GM12878 (cell line): ENCODE measurements around the gene AGMAT. TPM values are rescaled to one million over a fixed set of nuclear protein-coding genes. Genes with fewer than 3 reads are reported as not detected.
A peak's percentile ranks its signal among the peaks of the same experiment; 100 is the strongest.

Experiments
- CREB1 ChIP-seq: IDR thresholded peaks from 2 replicates; pipeline ENCODE4 v1.6.1; 2012; ENCODE audit warnings: low read depth, mild to moderate bottlenecking, inconsistent platforms
- DPF2 ChIP-seq: fragments of 450-650 bp; IDR thresholded peaks from 2 replicates; pipeline ENCODE4 v1.6.1; 2017; ENCODE audit warnings: mild to moderate bottlenecking
- EGR1 ChIP-seq, 2 experiments: IDR thresholded peaks; 1 replicate in 1 of 2; 2 replicates in 1 of 2; pipeline ENCODE4 v1.6.1; 2011 to 2012; ENCODE audit warnings: low read depth in 2 of 2, low read length in 2 of 2, borderline replicate concordance in 1 of 2, mild to moderate bottlenecking in 1 of 2, moderate library complexity in 1 of 2
- FOXM1 ChIP-seq: IDR thresholded peaks from 2 replicates; pipeline ENCODE4 v1.6.1; 2012; ENCODE audit warnings: low read depth, mild to moderate bottlenecking, inconsistent platforms, low read length, moderate library complexity
- HDGF ChIP-seq: fragments of 450-650 bp; IDR thresholded peaks from 2 replicates; pipeline ENCODE4 v1.6.1; 2016; ENCODE audit warnings: antibody characterized with exemption
- JUND ChIP-seq: IDR thresholded peaks from 2 replicates; pipeline ENCODE4 v1.6.1; 2012; ENCODE audit warnings: low read depth, mild to moderate bottlenecking, low read length, improper control_type of control experiment, moderate library complexity
- MTA2 ChIP-seq: fragments of 450-650 bp; IDR thresholded peaks from 2 replicates; pipeline ENCODE4 v1.6.1; 2016; ENCODE audit warnings: low read depth, mild to moderate bottlenecking, moderate library complexity
- NR2C1 ChIP-seq: fragments of 450-650 bp; IDR thresholded peaks from 2 replicates; pipeline ENCODE4 v1.6.1; 2017; ENCODE audit warnings: antibody characterized with exemption, mild to moderate bottlenecking, moderate library complexity
- NR2F1 ChIP-seq: fragments of 450-650 bp; conservative IDR thresholded peaks from 2 replicates; pipeline ENCODE4 v1.6.1; 2017; ENCODE audit warnings: mild to moderate bottlenecking
- POLR2AphosphoS5 ChIP-seq: IDR thresholded peaks from 2 replicates; pipeline ENCODE4 v1.6.1; 2011; ENCODE audit warnings: mild to moderate bottlenecking, low read length, inconsistent platforms
- SUZ12 ChIP-seq: fragments of 200-600 bp; sonication (generic); IDR thresholded peaks from one replicate; pipeline ENCODE4 v1.6.1; 2018; ENCODE audit warnings: antibody characterized with exemption, mild to moderate bottlenecking; ENCODE audit not compliant: unreplicated experiment
- TCF3 ChIP-seq: IDR thresholded peaks from 2 replicates; pipeline ENCODE4 v1.6.1; 2012; ENCODE audit warnings: low read depth, mild to moderate bottlenecking, low read length, borderline replicate concordance; ENCODE audit not compliant: insufficient read depth
- WRNIP1 ChIP-seq: IDR thresholded peaks from 2 replicates; pipeline ENCODE4 v1.6.1; 2011; ENCODE audit warnings: low read depth, low read length, improper control_type of control experiment, borderline replicate concordance
- polyA plus RNA-seq, 11 experiments: library from polyadenylated mRNA; depleted of rRNA in 4 of 11; unstranded in 6 of 11; stranded (reverse) in 5 of 11; fragments of >200 nt; fragmentation: Nextera tagmentation in 4 of 11; fragmentation: Illumina TruSeq in 1 of 11; extraction: Ambion mirVana in 4 of 11; extraction: Trizol in 1 of 11; gene quantifications; 1 replicate in 1 of 11; 2 replicates in 10 of 11; pipeline versions ENCODE4 v1.2.1 to v1.2.3, GENCODE V29; 2011 to 2016; ENCODE audit warnings: inconsistent platforms in 2 of 11, missing spikeins in 2 of 11, low read depth in 1 of 11
- total RNA-seq, 4 experiments: library from RNA; depleted of rRNA in 3 of 4; stranded (reverse); fragments of >200 nt in 3 of 4; fragmentation: Illumina TruSeq in 1 of 4; extraction: Trizol in 1 of 4; gene quantifications; 2 replicates each; pipeline versions ENCODE4 v1.2.1 to v1.2.3, GENCODE V29; 2013 to 2021
- TF ChIP-seq, protein P1 (sequence below): fragments of 450-650 bp; formaldehyde crosslinking; IDR thresholded peaks from 2 replicates; pipeline ENCODE4 v1.5.0; 2022; ENCODE audit warnings: mild to moderate bottlenecking, missing genetic modification characterization
- TF ChIP-seq, protein P2 (sequence below): fragments of 450-650 bp; IDR thresholded peaks from 2 replicates; pipeline ENCODE4 v1.6.1; 2016; ENCODE audit warnings: mild to moderate bottlenecking
- TF ChIP-seq, protein P3 (sequence below): fragments of 450-650 bp; IDR thresholded peaks from 2 replicates; pipeline ENCODE4 v1.6.1; 2017; ENCODE audit warnings: low read depth, mild to moderate bottlenecking, moderate library complexity
- TF ChIP-seq, protein P4 (sequence below): fragments of 450-650 bp; conservative IDR thresholded peaks from 2 replicates; pipeline ENCODE4 v1.6.1; 2017; ENCODE audit warnings: mild to moderate bottlenecking, moderate library complexity
- TF ChIP-seq, protein P5 (sequence below): fragments of 450-650 bp; IDR thresholded peaks from 2 replicates; pipeline ENCODE4 v1.6.1; 2018; ENCODE audit warnings: mild to moderate bottlenecking, low read depth, moderate library complexity; ENCODE audit not compliant: partially characterized antibody

The AGMAT gene
- total and polyA plus RNA-seq, 10 of the 15 experiments (the other 5 are each of a cell fraction or from before 2014, with no cell fraction given) = 0.47 to 7.9 (median 4.7) TPM

DNA sequence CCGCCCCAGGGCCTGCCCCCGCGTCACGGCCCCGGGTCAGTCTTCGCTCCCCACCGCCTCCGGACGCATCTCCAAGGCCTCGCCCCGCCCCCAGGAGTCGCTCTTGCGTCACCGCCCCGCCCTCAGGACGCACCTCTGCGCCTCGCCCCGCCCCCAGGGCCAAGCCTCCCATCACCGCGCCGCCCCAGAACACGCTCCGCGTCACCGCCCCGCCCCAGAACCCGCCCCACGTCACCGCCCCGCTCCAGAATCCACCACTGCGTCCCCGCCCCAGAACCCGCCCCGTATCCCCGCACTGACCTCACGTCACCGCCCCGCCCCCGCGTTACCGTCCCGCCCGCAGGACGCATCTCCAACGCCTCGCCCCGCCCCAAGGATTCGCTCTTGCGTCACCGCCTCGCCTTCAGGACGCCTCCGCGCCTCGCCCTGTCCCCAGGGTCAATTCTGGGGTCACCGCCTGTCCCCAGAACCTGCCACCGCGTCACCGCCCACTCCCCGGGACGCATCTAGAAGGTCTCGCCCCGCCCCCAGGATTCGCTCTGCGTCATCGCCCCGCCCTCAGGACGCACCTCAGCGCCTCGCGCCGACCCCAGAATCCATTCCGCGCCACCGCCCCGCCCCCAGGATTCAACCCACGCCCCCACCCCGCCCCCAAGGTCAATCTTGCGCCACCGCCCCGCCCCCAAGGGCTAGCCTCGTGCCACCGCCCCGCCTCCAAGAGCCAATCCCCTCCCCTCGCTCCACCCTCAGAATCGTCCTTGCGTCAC lies 60.4 kb downstream of the AGMAT start (continued):
- TF ChIP-seq, protein P1, sequence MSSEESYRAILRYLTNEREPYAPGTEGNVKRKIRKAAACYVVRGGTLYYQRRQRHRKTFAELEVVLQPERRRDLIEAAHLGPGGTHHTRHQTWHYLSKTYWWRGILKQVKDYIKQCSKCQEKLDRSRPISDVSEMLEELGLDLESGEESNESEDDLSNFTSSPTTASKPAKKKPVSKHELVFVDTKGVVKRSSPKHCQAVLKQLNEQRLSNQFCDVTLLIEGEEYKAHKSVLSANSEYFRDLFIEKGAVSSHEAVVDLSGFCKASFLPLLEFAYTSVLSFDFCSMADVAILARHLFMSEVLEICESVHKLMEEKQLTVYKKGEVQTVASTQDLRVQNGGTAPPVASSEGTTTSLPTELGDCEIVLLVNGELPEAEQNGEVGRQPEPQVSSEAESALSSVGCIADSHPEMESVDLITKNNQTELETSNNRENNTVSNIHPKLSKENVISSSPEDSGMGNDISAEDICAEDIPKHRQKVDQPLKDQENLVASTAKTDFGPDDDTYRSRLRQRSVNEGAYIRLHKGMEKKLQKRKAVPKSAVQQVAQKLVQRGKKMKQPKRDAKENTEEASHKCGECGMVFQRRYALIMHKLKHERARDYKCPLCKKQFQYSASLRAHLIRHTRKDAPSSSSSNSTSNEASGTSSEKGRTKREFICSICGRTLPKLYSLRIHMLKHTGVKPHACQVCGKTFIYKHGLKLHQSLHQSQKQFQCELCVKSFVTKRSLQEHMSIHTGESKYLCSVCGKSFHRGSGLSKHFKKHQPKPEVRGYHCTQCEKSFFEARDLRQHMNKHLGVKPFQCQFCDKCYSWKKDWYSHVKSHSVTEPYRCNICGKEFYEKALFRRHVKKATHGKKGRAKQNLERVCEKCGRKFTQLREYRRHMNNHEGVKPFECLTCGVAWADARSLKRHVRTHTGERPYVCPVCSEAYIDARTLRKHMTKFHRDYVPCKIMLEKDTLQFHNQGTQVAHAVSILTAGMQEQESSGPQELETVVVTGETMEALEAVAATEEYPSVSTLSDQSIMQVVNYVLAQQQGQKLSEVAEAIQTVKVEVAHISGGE = no peak
- TF ChIP-seq SUZ12 (no peak), CREB1 (peak; percentile 97), DPF2 (no peak), TCF3 (no peak), FOXM1 (no peak), NR2F1 (peak; percentile 96), JUND (0 out of 2 replicates have a peak, but pooled peaks have one; percentile 25), WRNIP1 (no peak), POLR2AphosphoS5 (no peak), HDGF (no peak), EGR1 (IDR thresholded peaks at IDR 0.05; ENCODE audit: borderline replicate concordance in 1 of 2, low read depth in 2 of 2, low read length in 2 of 2) (peak in 1 of 2 experiments; percentile 91; a peak in 2 of 3 replicates), MTA2 (no peak), NR2C1 (peak; percentile 75)
- TF ChIP-seq, protein P2, sequence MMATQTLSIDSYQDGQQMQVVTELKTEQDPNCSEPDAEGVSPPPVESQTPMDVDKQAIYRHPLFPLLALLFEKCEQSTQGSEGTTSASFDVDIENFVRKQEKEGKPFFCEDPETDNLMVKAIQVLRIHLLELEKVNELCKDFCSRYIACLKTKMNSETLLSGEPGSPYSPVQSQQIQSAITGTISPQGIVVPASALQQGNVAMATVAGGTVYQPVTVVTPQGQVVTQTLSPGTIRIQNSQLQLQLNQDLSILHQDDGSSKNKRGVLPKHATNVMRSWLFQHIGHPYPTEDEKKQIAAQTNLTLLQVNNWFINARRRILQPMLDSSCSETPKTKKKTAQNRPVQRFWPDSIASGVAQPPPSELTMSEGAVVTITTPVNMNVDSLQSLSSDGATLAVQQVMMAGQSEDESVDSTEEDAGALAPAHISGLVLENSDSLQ = peak; percentile 37; the same call in 1 of the 2 replicates
- TF ChIP-seq, protein P3, sequence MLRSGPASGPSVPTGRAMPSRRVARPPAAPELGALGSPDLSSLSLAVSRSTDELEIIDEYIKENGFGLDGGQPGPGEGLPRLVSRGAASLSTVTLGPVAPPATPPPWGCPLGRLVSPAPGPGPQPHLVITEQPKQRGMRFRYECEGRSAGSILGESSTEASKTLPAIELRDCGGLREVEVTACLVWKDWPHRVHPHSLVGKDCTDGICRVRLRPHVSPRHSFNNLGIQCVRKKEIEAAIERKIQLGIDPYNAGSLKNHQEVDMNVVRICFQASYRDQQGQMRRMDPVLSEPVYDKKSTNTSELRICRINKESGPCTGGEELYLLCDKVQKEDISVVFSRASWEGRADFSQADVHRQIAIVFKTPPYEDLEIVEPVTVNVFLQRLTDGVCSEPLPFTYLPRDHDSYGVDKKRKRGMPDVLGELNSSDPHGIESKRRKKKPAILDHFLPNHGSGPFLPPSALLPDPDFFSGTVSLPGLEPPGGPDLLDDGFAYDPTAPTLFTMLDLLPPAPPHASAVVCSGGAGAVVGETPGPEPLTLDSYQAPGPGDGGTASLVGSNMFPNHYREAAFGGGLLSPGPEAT = no peak
- TF ChIP-seq, protein P4, sequence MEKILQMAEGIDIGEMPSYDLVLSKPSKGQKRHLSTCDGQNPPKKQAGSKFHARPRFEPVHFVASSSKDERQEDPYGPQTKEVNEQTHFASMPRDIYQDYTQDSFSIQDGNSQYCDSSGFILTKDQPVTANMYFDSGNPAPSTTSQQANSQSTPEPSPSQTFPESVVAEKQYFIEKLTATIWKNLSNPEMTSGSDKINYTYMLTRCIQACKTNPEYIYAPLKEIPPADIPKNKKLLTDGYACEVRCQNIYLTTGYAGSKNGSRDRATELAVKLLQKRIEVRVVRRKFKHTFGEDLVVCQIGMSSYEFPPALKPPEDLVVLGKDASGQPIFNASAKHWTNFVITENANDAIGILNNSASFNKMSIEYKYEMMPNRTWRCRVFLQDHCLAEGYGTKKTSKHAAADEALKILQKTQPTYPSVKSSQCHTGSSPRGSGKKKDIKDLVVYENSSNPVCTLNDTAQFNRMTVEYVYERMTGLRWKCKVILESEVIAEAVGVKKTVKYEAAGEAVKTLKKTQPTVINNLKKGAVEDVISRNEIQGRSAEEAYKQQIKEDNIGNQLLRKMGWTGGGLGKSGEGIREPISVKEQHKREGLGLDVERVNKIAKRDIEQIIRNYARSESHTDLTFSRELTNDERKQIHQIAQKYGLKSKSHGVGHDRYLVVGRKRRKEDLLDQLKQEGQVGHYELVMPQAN = no peak
- TF ChIP-seq, protein P5, sequence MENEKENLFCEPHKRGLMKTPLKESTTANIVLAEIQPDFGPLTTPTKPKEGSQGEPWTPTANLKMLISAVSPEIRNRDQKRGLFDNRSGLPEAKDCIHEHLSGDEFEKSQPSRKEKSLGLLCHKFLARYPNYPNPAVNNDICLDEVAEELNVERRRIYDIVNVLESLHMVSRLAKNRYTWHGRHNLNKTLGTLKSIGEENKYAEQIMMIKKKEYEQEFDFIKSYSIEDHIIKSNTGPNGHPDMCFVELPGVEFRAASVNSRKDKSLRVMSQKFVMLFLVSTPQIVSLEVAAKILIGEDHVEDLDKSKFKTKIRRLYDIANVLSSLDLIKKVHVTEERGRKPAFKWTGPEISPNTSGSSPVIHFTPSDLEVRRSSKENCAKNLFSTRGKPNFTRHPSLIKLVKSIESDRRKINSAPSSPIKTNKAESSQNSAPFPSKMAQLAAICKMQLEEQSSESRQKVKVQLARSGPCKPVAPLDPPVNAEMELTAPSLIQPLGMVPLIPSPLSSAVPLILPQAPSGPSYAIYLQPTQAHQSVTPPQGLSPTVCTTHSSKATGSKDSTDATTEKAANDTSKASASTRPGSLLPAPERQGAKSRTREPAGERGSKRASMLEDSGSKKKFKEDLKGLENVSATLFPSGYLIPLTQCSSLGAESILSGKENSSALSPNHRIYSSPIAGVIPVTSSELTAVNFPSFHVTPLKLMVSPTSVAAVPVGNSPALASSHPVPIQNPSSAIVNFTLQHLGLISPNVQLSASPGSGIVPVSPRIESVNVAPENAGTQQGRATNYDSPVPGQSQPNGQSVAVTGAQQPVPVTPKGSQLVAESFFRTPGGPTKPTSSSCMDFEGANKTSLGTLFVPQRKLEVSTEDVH = no peak
